Epithelial cell of proximal tubule (primary cell): ENCODE measurements around the gene SOX6. TPM values are rescaled to one million over a fixed set of nuclear protein-coding genes. Genes with fewer than 3 reads are reported as not detected.

Experiments
- DNase-seq: peaks from one replicate; pipeline ENCODE4 v3.0.0-alpha.2; 2011; ENCODE audit warnings: low read depth
- H3K4me3 ChIP-seq: 2 replicates; pipeline ENCODE4 v1.5.1; 2011; ENCODE audit warnings: low read depth, mild to moderate bottlenecking, low read length
- CTCF ChIP-seq: conservative IDR thresholded peaks from 2 replicates; pipeline ENCODE4 v1.5.1; 2012; ENCODE audit warnings: low read depth, mild to moderate bottlenecking, low read length
- total RNA-seq: library from RNA; depleted of rRNA; stranded (reverse); fragments of >200 nt; gene quantifications from 2 replicates; pipeline ENCODE4 v1.2.3, GENCODE V29; 2015

Gene SOX6
- total RNA-seq, 1 donor from 2014 or later, result 1.6 TPM

DNA sequence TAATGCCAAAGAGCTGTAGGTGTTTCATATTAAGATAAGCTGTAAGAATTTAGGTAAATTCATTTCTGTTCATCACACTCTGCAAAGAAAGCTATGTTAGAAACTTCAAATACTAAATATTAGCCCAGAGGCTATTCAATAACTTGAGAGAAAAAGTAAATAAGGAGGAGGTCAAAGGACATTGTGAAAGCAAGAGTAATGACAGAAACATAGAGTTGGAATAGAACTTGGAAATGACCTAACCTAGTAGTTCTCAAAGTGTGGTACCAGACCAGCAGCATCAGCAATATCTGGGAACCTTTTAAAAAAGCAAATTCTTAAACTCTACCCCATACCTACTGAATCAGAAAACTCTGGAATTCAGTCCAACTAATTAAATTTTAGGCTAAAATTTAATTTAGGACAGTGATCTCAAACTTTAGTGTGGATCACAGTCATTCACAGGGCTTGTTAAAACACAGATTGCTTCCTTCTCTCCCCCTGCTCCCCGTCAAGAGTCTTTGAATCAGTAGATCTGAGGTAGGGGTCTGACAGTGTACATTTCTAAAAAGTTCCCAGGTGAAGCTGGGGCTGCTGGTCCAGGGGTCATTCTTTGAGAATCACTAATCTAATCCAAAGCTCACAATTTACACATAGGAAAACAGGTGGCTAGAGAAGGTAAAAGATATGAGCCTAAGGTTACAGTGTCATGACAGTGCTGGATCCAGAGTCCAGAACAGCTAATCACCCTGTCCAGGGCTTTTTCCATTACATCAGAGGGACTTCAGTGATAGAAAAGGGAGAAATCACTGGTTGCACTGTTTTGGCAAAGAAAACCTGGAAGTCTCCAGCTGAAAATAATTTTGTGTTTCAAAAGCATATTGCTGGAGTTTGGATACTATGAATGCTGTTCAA is 241.1 kb downstream of the SOX6 start:
- DNase-seq, result no peak
- H3K4me3 ChIP-seq, result no peak overlapping the region
- TF ChIP-seq CTCF, result no peak

GRCh38 chr11:16114431-16114830 is 241.9 kb downstream of the SOX6 start:
- no peak for TF ChIP-seq CTCF
- no peak for DNase-seq
- no peak overlapping the region for H3K4me3 ChIP-seq

- DNase-seq, result peak; percentile 3
- no peak overlapping the region for H3K4me3 ChIP-seq
- no peak for TF ChIP-seq CTCF
These were observed 244.7 kb downstream of the SOX6 start for GRCh38 chr11:16111690-16112089.

GRCh38 chr11:16110886-16111285 is 245.5 kb downstream of the SOX6 start:
- DNase-seq, result no peak
- TF ChIP-seq CTCF, result no peak
- H3K4me3 ChIP-seq, result no peak overlapping the region

GRCh38 chr11:16099343-16099900 is 256.9 kb downstream of the SOX6 start:
- no peak overlapping the region for H3K4me3 ChIP-seq
- no peak for TF ChIP-seq CTCF
- DNase-seq, result no peak

DNA sequence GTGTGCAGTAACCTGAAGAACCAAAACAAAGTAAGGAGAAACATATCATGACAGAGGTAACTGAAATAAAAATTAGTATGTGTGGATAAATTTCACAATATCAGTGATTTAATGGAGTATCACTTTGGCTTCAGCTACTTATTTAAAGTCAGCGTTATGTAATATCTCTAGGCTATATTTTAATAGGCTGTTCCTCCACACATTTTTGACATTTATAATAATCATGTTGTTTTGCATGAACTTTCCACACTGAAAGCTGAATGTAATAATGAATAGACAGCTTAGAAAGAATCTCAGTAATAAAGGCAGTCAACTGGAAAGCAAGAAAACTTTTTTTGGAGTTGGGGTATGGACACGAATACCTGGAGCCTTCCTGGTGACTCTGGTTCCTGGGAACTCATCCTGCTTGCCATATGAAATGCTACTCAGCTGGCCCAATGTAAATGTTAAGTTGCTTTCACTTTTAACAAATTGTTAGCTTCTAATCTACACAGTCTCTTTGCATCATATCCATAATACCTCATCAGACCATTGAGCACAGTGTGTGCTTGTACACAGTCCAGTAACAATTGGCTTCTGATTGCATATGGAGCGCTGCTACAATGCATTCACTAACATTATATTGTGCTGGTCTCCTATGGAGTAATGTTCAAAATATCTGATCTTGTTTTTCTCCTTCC is 257.7 kb downstream of the SOX6 start:
- no peak for TF ChIP-seq CTCF
- no peak for DNase-seq
- no peak overlapping the region for H3K4me3 ChIP-seq
